ENCODE measurements around the gene CEACAM5.
A peak's percentile ranks its signal among the peaks of the same experiment; 100 is the strongest.

Gene CEACAM5

GRCh38 chr19:41687419-41687818 is 21.0 kb upstream of the CEACAM5 start:
- no peak overlapping the region for H3K4me3 ChIP-seq (ENCODE audit: low read depth, low read length)
- TF ChIP-seq MYC (IDR thresholded peaks at IDR 0.05; ENCODE audit: low read depth, low read length) (no peak), MAX (IDR thresholded peaks at IDR 0.05; ENCODE audit: low read depth, low read length) (no peak), POLR2A (IDR thresholded peaks at IDR 0.05; ENCODE audit: extremely low read depth, insufficient read length) (no peak), CTCF (IDR thresholded peaks at IDR 0.05; ENCODE audit: low read depth, low read length) (no peak)
- no peak for DNase-seq (ENCODE audit: low read depth)

- TF ChIP-seq POLR2A (IDR thresholded peaks at IDR 0.05; ENCODE audit: extremely low read depth, insufficient read length), result no peak
- no peak for TF ChIP-seq CTCF (IDR thresholded peaks at IDR 0.05; ENCODE audit: low read depth, low read length)
- no peak within 1 kb of the TSS for H3K4me3 ChIP-seq (ENCODE audit: low read depth, low read length)
- no peak for DNase-seq (ENCODE audit: low read depth)
These were observed 20.3 kb upstream of the CEACAM5 start, which contains the start of gene CEACAM7 for GRCh38 chr19:41688098-41688497. TSS of gene CEACAM7 (minus strand) at chr19:41688270. CDS start at chr19:41688165, 105 bp downstream.

- DNase-seq (ENCODE audit: low read depth), result no peak
- TF ChIP-seq MAX (IDR thresholded peaks at IDR 0.05; ENCODE audit: low read depth, low read length) (no peak), CTCF (IDR thresholded peaks at IDR 0.05; ENCODE audit: low read depth, low read length) (no peak), POLR2A (IDR thresholded peaks at IDR 0.05; ENCODE audit: extremely low read depth, insufficient read length) (no peak), MYC (IDR thresholded peaks at IDR 0.05; ENCODE audit: low read depth, low read length) (no peak)
- no peak overlapping the region for H3K4me3 ChIP-seq (ENCODE audit: low read depth, low read length)
These were observed 19.7 kb upstream of the CEACAM5 start for GRCh38 chr19:41688687-41689086.

GRCh38 chr19:41689993-41690800 is 18.2 kb upstream of the CEACAM5 start:
- no peak overlapping the region for H3K4me3 ChIP-seq (ENCODE audit: low read depth, low read length)
- TF ChIP-seq POLR2A (IDR thresholded peaks at IDR 0.05; ENCODE audit: extremely low read depth, insufficient read length), result no peak
- TF ChIP-seq MYC (IDR thresholded peaks at IDR 0.05; ENCODE audit: low read depth, low read length), result no peak
- DNase-seq (ENCODE audit: low read depth), result no peak

- TF ChIP-seq MAX (IDR thresholded peaks at IDR 0.05; ENCODE audit: low read depth, low read length) (no peak), MYC (IDR thresholded peaks at IDR 0.05; ENCODE audit: low read depth, low read length) (no peak), CTCF (IDR thresholded peaks at IDR 0.05; ENCODE audit: low read depth, low read length) (no peak), POLR2A (IDR thresholded peaks at IDR 0.05; ENCODE audit: extremely low read depth, insufficient read length) (no peak)
- H3K4me3 ChIP-seq (ENCODE audit: low read depth, low read length), result no peak overlapping the region
- peak; percentile 53 for DNase-seq (ENCODE audit: low read depth)
These were observed 17.7 kb upstream of the CEACAM5 start for GRCh38 chr19:41690801-41691065.

- TF ChIP-seq POLR2A (IDR thresholded peaks at IDR 0.05; ENCODE audit: extremely low read depth, insufficient read length), result no peak
- TF ChIP-seq CTCF (IDR thresholded peaks at IDR 0.05; ENCODE audit: low read depth, low read length), result peak; percentile 53
- H3K4me3 ChIP-seq (ENCODE audit: low read depth, low read length), result no peak overlapping the region
- peak; percentile 7 for DNase-seq (ENCODE audit: low read depth)
These were observed 17.0 kb upstream of the CEACAM5 start for GRCh38 chr19:41691268-41691970.
